H1 (cell line): ENCODE results near the gene ADCYAP1. TPM values are rescaled to one million over a fixed set of nuclear protein-coding genes. Genes with fewer than 3 reads are reported as not detected.

Experiments
- KDM1A ChIP-seq: fragments of 200-600, 300-600 bp; sonication (generic); IDR thresholded peaks from 2 replicates; pipeline ENCODE4 v1.7.1; 2016; ENCODE audit warnings: mild to moderate bottlenecking, low read length, borderline replicate concordance
- polyA plus RNA-seq, 7 experiments: library from polyadenylated mRNA; depleted of rRNA in 3 of 7; stranded (reverse) in 5 of 7; unstranded in 2 of 7; fragments of >200 nt in 5 of 7; fragments of 200-250 nt in 2 of 7; gene quantifications; 1 replicate in 5 of 7; 2 replicates in 1 of 7; 4 replicates in 1 of 7; pipeline versions ENCODE4 v1.2.1 to v1.2.3, GENCODE V29; 2011 to 2013; ENCODE audit warnings: missing spikeins in 2 of 7, mixed read lengths in 2 of 7
- total RNA-seq: library from RNA; stranded (reverse); fragmentation: NEBNext Ultra II Directional; extraction: Animal tissue kit (Norgen Biotek cat#: 25700); gene quantifications from 2 replicates; pipeline ENCODE4 v1.2.1, GENCODE V29; 2021

The ADCYAP1 gene
- total and polyA plus RNA-seq, 2 of the 8 experiments (the other 6 are each of a cell fraction or from before 2014, with no cell fraction given) = 0.02 TPM; not detected in 1

DNA sequence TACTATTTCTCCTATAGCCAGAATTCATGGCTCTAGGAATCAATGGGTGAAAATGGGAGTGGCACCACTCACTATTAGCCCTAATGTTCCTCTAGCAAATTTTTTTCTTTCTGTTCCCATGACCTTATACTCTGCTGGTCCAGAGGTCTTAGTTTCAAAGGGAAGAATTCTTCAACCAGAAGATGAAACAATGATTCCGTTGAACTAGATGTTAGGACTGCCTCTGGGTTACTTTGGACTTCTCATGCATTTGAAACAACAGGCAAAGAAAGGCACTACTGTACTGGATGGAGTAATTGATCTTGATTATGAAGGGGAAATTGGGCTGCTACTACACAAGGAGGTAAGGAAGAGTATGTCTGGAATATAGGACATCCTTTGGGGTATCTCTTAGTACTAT, 18.6 kb upstream of the ADCYAP1 start (continued):
- no peak for TF ChIP-seq KDM1A
- TF ChIP-seq, all 59 proteins: peak for 0
